H1 (cell line): ENCODE measurements around the gene BAZ2B. TPM values are rescaled to one million over a fixed set of nuclear protein-coding genes. Genes with fewer than 3 reads are reported as not detected.
A peak's percentile ranks its signal among the peaks of the same experiment; 100 is the strongest.

ENCODE experiments used
- CHD7 ChIP-seq: fragments of 300-600 bp; sonication (generic); IDR thresholded peaks from 2 replicates; pipeline ENCODE4 v1.7.1; 2012; ENCODE audit warnings: low read length, moderate library complexity, mild to moderate bottlenecking, inconsistent platforms; ENCODE audit not compliant: insufficient replicate concordance
- RAD21 ChIP-seq, 2 experiments: IDR thresholded peaks in 1 of 2; conservative IDR thresholded peaks in 1 of 2; 2 replicates each; pipeline ENCODE4 v1.6.1; 2011; ENCODE audit warnings: low read depth in 2 of 2, low read length in 2 of 2, improper control_type of control experiment in 1 of 2, inconsistent platforms in 1 of 2, mild to moderate bottlenecking in 1 of 2, moderate library complexity in 1 of 2
- polyA plus RNA-seq, 7 experiments: library from polyadenylated mRNA; depleted of rRNA in 3 of 7; stranded (reverse) in 5 of 7; unstranded in 2 of 7; fragments of >200 nt in 5 of 7; fragments of 200-250 nt in 2 of 7; gene quantifications; 1 replicate in 5 of 7; 2 replicates in 1 of 7; 4 replicates in 1 of 7; pipeline versions ENCODE4 v1.2.1 to v1.2.3, GENCODE V29; 2011 to 2013; ENCODE audit warnings: missing spikeins in 2 of 7, mixed read lengths in 2 of 7
- total RNA-seq: library from RNA; stranded (reverse); fragmentation: NEBNext Ultra II Directional; extraction: Animal tissue kit (Norgen Biotek cat#: 25700); gene quantifications from 2 replicates; pipeline ENCODE4 v1.2.1, GENCODE V29; 2021

BAZ2B gene
- total and polyA plus RNA-seq, 2 of the 8 experiments (the other 6 are each of a cell fraction or from before 2014, with no cell fraction given) = 15.2 to 46.3 TPM

DNA sequence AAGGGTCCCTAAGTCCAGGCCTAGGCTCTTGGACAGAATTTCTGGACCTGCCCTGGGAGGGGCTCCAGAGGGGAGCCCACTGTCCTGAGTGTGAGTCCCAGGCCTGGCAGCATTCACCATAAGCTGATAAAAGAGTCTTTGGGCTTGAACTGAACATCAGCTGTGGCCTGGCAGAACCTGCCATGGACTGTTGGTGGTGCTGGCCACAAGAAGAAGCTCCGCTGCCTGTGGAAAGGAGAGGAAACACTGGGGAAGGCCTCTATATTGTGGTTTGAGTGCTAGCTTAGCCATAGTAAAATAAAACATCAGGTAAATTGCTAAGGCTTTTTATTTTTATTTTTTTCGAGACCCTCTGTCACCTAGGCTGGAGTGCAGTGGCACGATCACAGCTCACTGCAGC, 20.9 kb upstream of the BAZ2B start (continued):
- TF ChIP-seq CHD7 (no peak), RAD21 (IDR thresholded peaks at IDR 0.05 in 1 of 2, conservative IDR thresholded peaks at IDR 0.05 in 1 of 2; ENCODE audit: low read depth in 2 of 2, low read length in 2 of 2) (peak; percentile 2 to 33; a peak in 2 of 4 replicates)
